Naive B cell (primary cell): ENCODE results near the gene TGFBR3. TPM values are rescaled to one million over a fixed set of nuclear protein-coding genes. Genes with fewer than 3 reads are reported as not detected.

ENCODE experiments used
- ATAC-seq, 2 donors: fragments of 150-1000 bp; cut with Tn5 transposase; 2 replicates each; pipeline ENCODE4 v1.10.0; 2021; ENCODE audit warnings: low read depth in 2 of 2, mild to moderate bottlenecking in 2 of 2, moderate library complexity in 2 of 2
- DNase-seq: peaks from one replicate; pipeline ENCODE4 v3.0.0; 2022
- H3K27ac Mint-ChIP-seq, 6 donors: one replicate each; pipeline ENCODE4 v1.8.0; 2020 to 2022; ENCODE audit warnings: mild to moderate bottlenecking in 6 of 6, mixed read lengths in 6 of 6, moderate library complexity in 5 of 6, inconsistent platforms in 2 of 6
- H3K27me3 Mint-ChIP-seq, 3 donors: one replicate each; pipeline ENCODE4 v1.8.0; 2021 to 2022; ENCODE audit warnings: mixed read lengths in 3 of 3, mild to moderate bottlenecking in 1 of 3
- H3K36me3 Mint-ChIP-seq, 2 donors: one replicate each; pipeline ENCODE4 v1.8.0; 2020 to 2022; ENCODE audit warnings: mixed read lengths in 2 of 2, inconsistent platforms in 1 of 2, mild to moderate bottlenecking in 1 of 2
- H3K4me1 Mint-ChIP-seq, 3 donors: one replicate each; pipeline ENCODE4 v1.8.0; 2020 to 2022; ENCODE audit warnings: mixed read lengths in 3 of 3, inconsistent platforms in 1 of 3, mild to moderate bottlenecking in 1 of 3, moderate library complexity in 1 of 3
- H3K4me3 Mint-ChIP-seq, 8 donors: one replicate each; pipeline ENCODE4 v1.8.0; 2020 to 2022; ENCODE audit warnings: mild to moderate bottlenecking in 8 of 8, mixed read lengths in 8 of 8, moderate library complexity in 8 of 8, inconsistent platforms in 2 of 8
- H3K9me3 Mint-ChIP-seq, 7 donors: one replicate each; pipeline ENCODE4 v1.8.0; 2020 to 2022; ENCODE audit warnings: mixed read lengths in 7 of 7, mild to moderate bottlenecking in 5 of 7, inconsistent platforms in 2 of 7, moderate library complexity in 1 of 7
- polyA plus RNA-seq, 6 donors: library from polyadenylated mRNA; unstranded; fragments of 300-500 nt; fragmentation: Illumina TruSeq; gene quantifications; one replicate each; pipeline ENCODE4 v1.2.3, GENCODE V29; 2021; ENCODE audit warnings: low read depth in 6 of 6

The TGFBR3 gene
- polyA plus RNA-seq, 6 donors from 2014 or later, result 0.04 to 0.43 (median 0.31) TPM

DNA sequence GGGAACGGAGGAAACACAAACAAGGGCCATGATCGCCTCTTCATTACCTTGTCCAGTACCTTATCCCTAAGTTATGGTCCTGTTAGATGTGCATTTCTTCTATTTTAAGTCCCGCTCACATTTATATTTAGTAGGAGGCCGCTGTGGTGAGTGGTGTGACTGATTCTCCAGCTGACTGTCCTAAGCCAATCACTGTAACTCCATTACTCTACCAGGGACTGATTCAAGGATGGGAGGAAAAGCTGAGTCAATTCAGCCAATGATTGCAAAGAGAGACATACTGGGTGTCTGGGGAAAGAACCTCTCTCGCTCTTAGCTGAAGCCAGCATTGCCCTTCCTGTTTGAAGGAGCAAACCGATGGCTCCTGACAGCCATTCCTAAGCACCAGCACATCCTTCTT is 59.7 kb downstream of the TGFBR3 start:
- ATAC-seq (no peak), DNase-seq (no peak)
- H3K4me1 Mint-ChIP-seq, result no peaks in the 10 kb centered on the region
- no peak overlapping the region for H3K27ac Mint-ChIP-seq
- no peaks in the 10 kb centered on the region for H3K9me3 Mint-ChIP-seq
- H3K36me3 Mint-ChIP-seq, result no peaks in the 10 kb centered on the region
- no peak overlapping the region for H3K4me3 Mint-ChIP-seq
- H3K27me3 Mint-ChIP-seq, result peaks cover 0 to under 1% (median 0%) of the 10 kb centered on the region in 3 donors

DNA sequence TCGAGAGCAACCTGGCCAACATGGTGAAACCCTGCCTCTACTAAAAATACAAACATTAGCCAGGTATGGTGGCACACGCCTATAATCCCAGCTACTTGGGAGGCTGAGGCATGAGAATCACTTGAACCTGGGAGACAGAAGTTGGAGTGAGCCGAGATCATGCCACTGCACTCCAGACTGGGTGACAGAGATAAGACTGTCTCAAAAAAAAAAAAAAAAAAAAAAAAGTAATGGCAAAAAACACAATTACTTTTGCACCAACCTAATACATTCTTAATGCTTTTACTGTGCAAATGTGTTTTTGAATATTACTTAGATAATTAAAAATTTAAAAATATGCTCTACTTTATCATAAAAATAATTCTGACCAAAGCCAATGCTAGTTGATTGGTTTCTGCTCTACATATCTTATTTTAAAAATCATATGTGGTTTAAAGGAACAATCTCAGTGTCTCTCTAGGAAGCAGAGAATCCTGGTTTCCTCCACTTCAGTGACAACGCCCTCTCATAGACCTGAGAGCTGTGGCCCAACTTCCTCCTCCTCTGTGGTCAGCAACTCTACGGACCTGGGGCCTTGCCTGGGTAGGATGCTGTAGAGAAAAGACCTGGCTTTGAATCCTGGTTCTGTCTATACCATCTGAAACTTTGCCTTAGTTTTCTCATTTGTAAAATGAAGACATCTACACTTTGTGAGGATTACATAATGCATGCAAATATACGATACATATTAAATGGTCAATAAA is 64.7 kb downstream of the TGFBR3 start:
- Mint-ChIP-seq H3K36me3 (no peaks in the 10 kb centered on the region), H3K9me3 (no peaks in the 10 kb centered on the region), H3K27ac (no peak overlapping the region), H3K4me1 (no peaks in the 10 kb centered on the region), H3K27me3 (no peaks in the 10 kb centered on the region), H3K4me3 (no peak overlapping the region)
- ATAC-seq, result no peak
- DNase-seq, result no peak

DNA sequence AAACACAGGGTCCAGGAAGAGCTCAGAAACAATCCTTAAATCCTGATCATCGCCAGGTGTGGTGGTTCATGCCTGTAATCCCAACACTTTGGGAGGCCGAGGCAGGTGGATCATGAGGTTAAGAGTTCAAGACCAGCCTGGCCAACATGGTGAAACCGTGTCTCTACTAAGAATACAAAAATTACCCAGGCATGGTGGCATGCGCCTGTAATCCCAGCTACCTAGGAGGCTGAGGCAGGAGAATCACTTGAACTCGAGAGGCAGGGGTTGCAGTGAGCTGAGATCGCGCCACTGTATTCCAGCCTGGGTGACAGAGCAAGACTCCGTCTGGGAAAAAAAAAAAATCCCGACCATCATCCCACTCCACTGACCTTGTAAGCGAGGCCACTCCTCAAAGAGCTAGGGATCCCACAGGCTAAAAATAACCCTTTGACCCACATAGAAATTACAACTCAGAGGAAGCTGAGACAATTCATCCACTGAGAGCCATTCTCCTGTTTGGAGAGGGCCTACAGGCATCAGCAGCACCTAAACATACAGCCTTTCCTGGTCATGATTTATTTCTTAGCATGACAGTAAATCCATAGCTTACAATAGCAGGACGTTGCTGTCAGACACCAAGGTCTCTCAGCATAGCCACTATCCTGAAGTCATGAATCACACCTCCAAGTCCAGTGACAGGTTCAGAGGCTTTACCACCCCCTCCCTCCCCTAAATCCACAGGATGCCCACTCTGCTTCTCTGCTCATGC is 66.7 kb downstream of the TGFBR3 start:
- Mint-ChIP-seq H3K27me3 (no peaks in the 10 kb centered on the region), H3K9me3 (no peaks in the 10 kb centered on the region), H3K4me1 (no peaks in the 10 kb centered on the region), H3K36me3 (no peaks in the 10 kb centered on the region), H3K27ac (no peak overlapping the region), H3K4me3 (no peak overlapping the region)
- no peak for ATAC-seq
- no peak for DNase-seq

DNA sequence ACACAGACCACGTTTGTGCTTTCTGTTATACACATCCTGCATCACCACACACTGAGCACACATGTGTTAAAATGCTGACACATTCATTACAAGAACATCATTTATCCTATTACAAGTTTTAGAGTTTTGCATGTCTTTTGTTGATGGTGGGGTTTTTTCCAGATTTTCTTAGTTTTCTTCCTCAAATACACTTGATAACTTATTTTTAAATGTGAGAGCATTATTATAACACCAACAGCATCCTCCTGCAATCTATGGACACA is 67.3 kb downstream of the TGFBR3 start:
- H3K9me3 Mint-ChIP-seq, result no peaks in the 10 kb centered on the region
- H3K27ac Mint-ChIP-seq, result no peak overlapping the region
- no peaks in the 10 kb centered on the region for H3K27me3 Mint-ChIP-seq
- no peaks in the 10 kb centered on the region for H3K36me3 Mint-ChIP-seq
- ATAC-seq (no peak), DNase-seq (no peak)
- no peak overlapping the region for H3K4me3 Mint-ChIP-seq
- no peaks in the 10 kb centered on the region for H3K4me1 Mint-ChIP-seq

DNA sequence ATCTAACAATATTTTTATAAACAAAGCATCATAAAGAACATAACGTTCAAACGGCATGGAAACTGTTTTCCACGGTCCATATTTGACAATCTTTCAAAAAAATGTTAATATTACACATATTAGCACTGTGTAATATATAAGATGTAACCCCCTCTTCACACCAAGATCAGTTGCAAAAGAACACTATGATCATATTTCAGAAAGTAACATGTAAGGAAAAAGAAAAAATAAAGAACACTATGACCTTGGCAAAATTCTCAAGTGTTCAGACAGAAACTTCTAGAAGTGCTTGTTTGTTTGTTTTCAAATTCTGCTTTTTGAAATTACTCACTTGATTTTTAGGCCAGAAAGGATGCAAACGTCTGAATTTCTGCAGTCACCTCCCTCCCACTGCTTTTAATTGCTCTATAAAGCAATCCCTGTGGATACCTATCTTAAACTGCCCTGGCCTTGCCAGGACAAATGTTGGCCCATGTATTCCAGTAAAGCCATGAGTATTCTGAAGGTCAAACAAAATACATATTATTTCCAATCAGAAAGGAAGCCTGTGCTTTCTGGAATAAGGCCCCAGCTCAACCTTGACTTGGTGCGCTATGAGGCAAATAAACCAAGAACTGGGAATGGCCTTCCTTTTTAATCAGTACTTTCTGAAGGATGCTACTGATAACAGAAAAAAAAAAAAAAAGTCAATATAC is 68.6 kb downstream of the TGFBR3 start:
- Mint-ChIP-seq H3K27ac (no peak overlapping the region), H3K4me1 (no peaks in the 10 kb centered on the region), H3K4me3 (no peak overlapping the region), H3K27me3 (no peaks in the 10 kb centered on the region), H3K36me3 (no peaks in the 10 kb centered on the region), H3K9me3 (no peaks in the 10 kb centered on the region)
- ATAC-seq (no peak), DNase-seq (no peak)

DNA sequence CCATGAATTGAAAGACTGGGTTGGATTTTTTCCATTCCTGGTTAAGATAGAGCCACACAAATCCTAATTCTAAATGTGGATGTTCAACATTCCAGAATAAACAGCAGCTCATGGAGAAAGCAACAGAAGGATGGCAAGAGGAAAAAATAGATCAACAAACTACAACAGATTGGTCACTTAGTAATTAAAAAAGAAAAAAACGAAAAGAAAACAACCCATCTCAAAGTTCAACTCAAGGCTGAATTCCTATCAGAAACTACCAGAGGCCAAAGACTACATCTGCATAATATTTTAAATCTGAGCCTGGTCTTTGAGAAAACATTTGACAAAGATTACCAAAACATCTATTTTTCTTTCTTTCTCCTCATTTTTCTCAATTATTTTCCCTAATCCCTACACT is 69.9 kb downstream of the TGFBR3 start:
- H3K9me3 Mint-ChIP-seq, result no peaks in the 10 kb centered on the region
- no peaks in the 10 kb centered on the region for H3K27me3 Mint-ChIP-seq
- no peak for DNase-seq
- H3K27ac Mint-ChIP-seq, result no peak overlapping the region
- no peak for ATAC-seq
- no peaks in the 10 kb centered on the region for H3K4me1 Mint-ChIP-seq
- H3K4me3 Mint-ChIP-seq, result no peak overlapping the region
- H3K36me3 Mint-ChIP-seq, result no peaks in the 10 kb centered on the region

DNA sequence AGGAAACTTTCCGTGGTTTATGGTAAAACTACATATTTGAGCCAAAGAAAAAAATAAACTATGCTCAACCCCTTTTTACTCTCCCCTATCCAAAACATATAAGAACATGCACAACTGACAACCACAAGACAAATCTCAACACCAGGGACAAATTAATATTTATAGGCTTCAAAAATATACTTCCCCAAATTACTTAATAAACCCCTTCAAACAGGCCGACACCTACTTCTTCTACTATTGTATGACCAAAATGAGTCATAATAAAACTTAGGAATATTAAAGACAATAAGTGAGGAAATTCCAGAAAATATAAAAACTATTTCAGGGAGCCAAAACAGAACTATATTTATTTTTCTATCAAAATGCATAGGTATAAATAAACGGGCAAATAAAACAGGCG is 71.5 kb downstream of the TGFBR3 start:
- Mint-ChIP-seq H3K36me3 (no peaks in the 10 kb centered on the region), H3K4me3 (no peak overlapping the region), H3K27me3 (no peaks in the 10 kb centered on the region), H3K4me1 (no peaks in the 10 kb centered on the region), H3K9me3 (no peaks in the 10 kb centered on the region), H3K27ac (no peak overlapping the region)
- no peak for DNase-seq
- no peak for ATAC-seq

DNA sequence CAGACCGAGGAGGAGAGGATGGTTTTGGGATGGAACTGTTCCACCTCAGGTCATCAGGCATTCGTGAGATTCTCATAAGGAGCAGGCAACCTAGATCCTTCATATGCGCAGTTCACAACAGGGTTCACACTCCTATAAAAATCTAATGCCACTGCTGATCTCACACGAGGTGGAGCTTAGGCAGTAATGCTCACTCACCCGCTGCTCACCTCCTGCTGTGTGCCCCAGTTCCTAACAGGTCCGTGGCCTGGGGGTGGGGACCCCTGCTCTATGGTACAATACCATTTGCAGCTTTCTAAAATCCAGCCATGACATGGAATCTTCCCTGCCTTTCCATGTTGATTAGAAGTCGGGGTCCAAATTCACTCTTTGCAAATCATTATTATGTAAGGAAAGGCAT is 72.1 kb downstream of the TGFBR3 start:
- H3K9me3 Mint-ChIP-seq, result no peaks in the 10 kb centered on the region
- DNase-seq, result no peak
- H3K4me1 Mint-ChIP-seq, result no peaks in the 10 kb centered on the region
- no peak overlapping the region for H3K4me3 Mint-ChIP-seq
- H3K27me3 Mint-ChIP-seq, result no peaks in the 10 kb centered on the region
- no peak for ATAC-seq
- H3K27ac Mint-ChIP-seq, result no peak overlapping the region
- H3K36me3 Mint-ChIP-seq, result no peaks in the 10 kb centered on the region

DNA sequence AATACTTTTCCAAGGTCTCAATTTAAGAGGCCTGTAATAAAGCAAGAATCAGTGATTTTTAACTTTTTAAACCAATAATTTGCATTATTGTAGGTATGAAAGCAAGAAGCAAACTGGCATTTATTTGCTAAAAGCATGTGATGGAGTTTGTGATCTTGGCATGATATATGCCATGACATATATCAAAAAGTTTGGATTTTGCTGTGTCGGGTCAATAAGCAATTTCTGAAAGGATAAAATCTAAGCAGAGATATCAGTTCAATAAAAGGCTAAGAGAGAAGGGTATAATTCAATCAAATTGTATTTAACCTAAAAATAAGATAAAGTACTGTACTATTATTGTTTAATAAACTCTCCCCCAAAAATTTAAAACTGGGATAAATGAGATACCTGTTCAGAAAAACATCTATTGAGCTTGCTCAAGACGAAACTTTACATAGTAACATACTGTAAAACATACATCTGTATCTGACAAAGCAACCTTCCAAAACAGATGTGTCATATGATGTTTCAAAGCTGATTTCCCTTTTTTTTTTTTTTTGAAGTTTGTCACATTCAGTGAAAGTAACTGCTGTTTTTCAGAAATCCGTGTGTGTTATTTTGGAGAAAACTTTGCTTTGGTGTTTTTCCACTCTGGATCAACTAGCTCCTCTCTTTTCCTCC is 74.5 kb downstream of the TGFBR3 start:
- no peaks in the 10 kb centered on the region for H3K36me3 Mint-ChIP-seq
- no peaks in the 10 kb centered on the region for H3K27me3 Mint-ChIP-seq
- ATAC-seq (no peak), DNase-seq (no peak)
- H3K9me3 Mint-ChIP-seq, result no peaks in the 10 kb centered on the region
- H3K4me1 Mint-ChIP-seq, result no peaks in the 10 kb centered on the region
- no peak overlapping the region for H3K27ac Mint-ChIP-seq
- H3K4me3 Mint-ChIP-seq, result no peak overlapping the region

DNA sequence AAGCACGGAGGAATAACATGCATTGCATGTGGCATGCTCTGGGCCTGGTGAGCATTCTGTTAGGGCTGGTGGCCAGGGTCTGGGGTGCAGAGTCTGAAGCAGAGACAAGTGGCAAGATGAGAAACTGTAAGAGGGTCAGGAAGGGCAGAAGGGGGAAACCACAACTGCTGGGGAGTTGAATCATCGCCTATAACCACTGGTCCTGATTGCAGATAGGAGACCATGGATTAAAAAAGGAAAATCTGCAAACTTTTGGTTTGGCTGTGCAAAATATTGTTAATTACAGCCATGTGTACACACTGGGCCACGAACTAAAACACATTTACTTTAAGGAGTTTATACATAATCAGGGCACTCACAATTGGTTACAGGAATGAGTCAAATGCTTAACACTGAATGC is 76.6 kb downstream of the TGFBR3 start:
- H3K27ac Mint-ChIP-seq, result no peak overlapping the region
- no peaks in the 10 kb centered on the region for H3K36me3 Mint-ChIP-seq
- DNase-seq, result no peak
- peaks cover 3 to 9% (median 6%) of the 10 kb centered on the region in 3 donors for H3K4me1 Mint-ChIP-seq
- no peak overlapping the region for H3K4me3 Mint-ChIP-seq
- no peaks in the 10 kb centered on the region for H3K27me3 Mint-ChIP-seq
- no peak for ATAC-seq
- H3K9me3 Mint-ChIP-seq, result no peaks in the 10 kb centered on the region

DNA sequence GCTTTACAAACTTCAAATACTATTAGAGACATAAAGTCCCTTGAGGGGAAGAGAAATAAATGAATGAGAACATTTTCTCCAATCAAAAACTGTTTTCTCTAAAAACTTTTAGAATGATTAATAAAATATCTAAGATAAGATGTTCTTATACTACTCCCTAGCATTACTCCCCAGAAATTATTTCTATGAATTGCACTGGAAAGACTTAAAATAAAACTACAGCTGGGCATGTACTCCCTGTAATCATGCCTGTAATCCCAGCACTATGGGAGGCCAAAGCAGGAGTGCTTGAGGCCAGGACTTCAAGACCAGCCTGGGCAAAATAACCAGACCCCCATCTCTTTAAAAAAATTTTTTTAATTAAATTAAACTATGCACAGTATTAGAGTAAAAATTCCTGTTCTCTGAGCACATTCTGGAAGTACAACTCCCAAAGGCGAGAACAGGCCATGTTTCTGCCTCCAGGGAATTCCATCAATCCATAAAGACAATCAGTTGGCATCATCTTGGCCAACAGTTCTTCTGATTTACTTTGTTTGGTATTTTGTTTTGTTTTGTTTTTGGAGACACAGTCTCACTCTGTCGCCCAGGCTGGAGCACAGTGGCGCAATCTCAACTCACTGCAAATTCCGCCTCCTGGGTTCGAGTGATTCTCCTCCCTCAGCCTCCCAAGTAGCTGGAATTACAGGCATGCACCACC is 77.9 kb downstream of the TGFBR3 start:
- DNase-seq (no peak), ATAC-seq (no peak)
- H3K4me1 Mint-ChIP-seq, result peaks cover 13 to 21% (median 14%) of the 10 kb centered on the region in 3 donors
- no peak overlapping the region for H3K4me3 Mint-ChIP-seq
- peak overlapping the region in 1 of 6 donors; percentile 61 for H3K27ac Mint-ChIP-seq
- no peaks in the 10 kb centered on the region for H3K36me3 Mint-ChIP-seq
- peaks cover 0 to 1% (median 0%) of the 10 kb centered on the region in 7 donors for H3K9me3 Mint-ChIP-seq
- no peaks in the 10 kb centered on the region for H3K27me3 Mint-ChIP-seq

DNA sequence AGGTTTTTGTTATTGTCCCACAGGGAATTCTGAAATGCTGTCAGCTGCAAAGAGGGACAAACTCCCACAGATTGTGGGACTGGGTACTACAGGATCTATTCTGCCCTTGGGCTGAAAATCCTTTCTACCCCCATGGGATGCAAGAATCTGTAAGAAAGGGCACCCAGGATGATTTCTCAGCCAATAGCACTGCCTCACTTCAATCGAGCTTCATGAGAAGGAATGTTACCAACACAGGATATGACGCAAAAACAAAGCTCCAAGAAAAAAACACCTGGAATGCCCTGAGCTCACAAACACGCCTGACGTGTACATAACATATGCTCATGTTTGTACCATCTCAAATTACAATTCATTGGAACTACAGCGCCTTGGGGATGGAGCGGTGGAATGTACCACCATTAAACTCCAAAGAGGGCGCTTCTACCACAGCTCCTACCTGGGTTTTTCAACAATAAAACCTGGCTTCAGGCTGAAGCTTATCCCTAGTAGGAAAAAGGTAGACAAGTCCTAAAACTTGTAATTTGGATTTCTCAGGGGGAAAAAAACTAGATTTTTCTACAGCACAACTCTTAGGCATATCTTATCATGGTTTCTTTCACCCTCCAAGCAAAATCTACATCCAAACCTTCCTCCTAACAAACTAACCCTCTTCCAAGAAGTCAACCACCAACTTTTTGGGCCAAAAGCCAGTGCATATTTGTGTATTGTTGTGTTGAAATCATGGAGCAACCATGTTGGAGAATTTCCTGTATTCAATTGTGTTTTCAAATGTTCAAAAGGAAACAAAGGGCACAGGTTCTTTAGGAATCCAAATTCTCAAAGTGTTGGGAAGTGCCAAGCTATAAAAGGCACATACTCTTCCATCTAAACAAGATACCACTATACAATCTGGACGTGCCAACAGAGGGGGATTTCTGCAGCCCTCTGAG is 78.9 kb downstream of the TGFBR3 start:
- H3K27ac Mint-ChIP-seq, result no peak overlapping the region
- H3K4me3 Mint-ChIP-seq, result no peak overlapping the region
- H3K9me3 Mint-ChIP-seq, result peaks cover 0 to 3% (median 0%) of the 10 kb centered on the region in 7 donors
- peaks cover 13 to 23% (median 14%) of the 10 kb centered on the region in 3 donors for H3K4me1 Mint-ChIP-seq
- no peaks in the 10 kb centered on the region for H3K27me3 Mint-ChIP-seq
- no peaks in the 10 kb centered on the region for H3K36me3 Mint-ChIP-seq
- DNase-seq (no peak), ATAC-seq (no peak)
